Measurements from ENCODE around the gene TUBA4B. TPM values are rescaled to one million over a fixed set of nuclear protein-coding genes. Genes with fewer than 3 reads are reported as not detected.

Gene TUBA4B
- total RNA-seq, 1 experiment from 2014 or later: not detected

DNA sequence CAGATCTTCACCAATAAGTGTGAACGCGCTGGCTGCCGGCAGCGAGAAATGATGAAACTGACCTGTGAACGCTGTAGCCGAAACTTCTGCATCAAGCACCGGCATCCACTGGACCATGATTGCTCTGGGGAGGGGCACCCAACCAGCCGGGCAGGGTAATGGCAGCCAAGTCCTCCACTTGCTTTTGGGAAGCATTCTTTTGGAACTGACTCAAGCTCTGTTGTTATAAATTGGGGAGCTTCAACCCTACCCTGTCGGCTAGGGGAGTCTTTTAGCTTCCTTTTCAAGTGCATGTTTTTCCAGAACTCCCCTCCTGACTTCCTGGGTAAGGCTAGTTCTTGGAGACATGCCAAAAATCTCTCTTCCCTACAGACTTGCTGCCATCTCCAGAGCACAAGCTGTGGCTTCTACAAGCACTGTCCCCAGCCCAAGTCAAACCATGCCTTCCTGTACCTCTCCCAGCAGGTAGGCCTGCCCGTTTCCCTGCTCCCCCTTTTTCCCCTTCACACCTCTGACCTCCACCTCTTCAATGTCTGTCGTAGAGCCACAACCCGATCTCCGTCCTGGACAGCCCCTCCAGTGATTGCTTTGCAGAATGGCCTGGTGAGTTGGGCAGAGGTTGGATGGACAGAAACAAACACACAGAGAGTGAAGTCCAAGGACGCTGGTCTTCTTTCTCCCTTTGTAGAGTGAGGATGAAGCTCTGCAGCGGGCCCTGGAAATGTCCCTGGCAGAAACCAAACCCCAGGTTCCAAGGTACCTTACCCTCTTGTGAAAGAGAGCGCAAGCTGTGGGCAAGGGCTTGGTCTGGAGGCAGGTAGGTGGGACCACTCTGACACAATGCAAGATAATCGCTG is 44.9 kb upstream of the TUBA4B start:
- Histone ChIP-seq H2BK15ac (ENCODE audit: low read depth, low read length) (no peak overlapping the region), H2AFZ (ENCODE audit: low read length) (no peak overlapping the region), H3K56ac (ENCODE audit: insufficient read length, low read depth, low read length) (no peak overlapping the region), H3K4me2 (ENCODE audit: insufficient read depth, insufficient read length, low read length) (no peak overlapping the region), H4K20me1 (ENCODE audit: control insufficient read depth, insufficient read depth, insufficient read length) (no peaks in the 10 kb centered on the region), H2BK20ac (ENCODE audit: low read depth, low read length, poor library complexity, severe bottlenecking) (no peak overlapping the region), H3K18ac (ENCODE audit: insufficient read length, low read depth, low read length) (no peak overlapping the region), H3K23me2 (ENCODE audit: insufficient read length, low read depth, low read length, poor library complexity, severe bottlenecking) (peaks cover 4% of the 10 kb centered on the region), H2BK5ac (ENCODE audit: insufficient read length, low read length) (no peak overlapping the region), H3K27me3 (ENCODE audit: insufficient read depth, low read length) (no peaks in the 10 kb centered on the region), H3K79me2 (ENCODE audit: insufficient read depth, low read length) (no peaks in the 10 kb centered on the region), H3K27ac (ENCODE audit: insufficient read length, low read depth, low read length) (no peak overlapping the region), H3K9ac (ENCODE audit: extremely low read depth, insufficient read length, low read length) (no peak overlapping the region), H4K5ac (ENCODE audit: insufficient read length, low read depth, low read length) (no peak overlapping the region), H3K4ac (ENCODE audit: low read depth, low read length) (no peak overlapping the region), H2AK5ac (ENCODE audit: insufficient read length, low read length) (no peak overlapping the region), H3T11ph (ENCODE audit: low read length) (no peak overlapping the region), H2BK120ac (ENCODE audit: low read depth, low read length, poor library complexity, severe bottlenecking) (no peak overlapping the region), H4K91ac (ENCODE audit: insufficient read length, low read depth, low read length) (no peak overlapping the region), H3K79me1 (ENCODE audit: insufficient read depth, low read depth, low read length, poor library complexity, severe bottlenecking) (no peaks in the 10 kb centered on the region), H3K23ac (ENCODE audit: insufficient read length, low read depth, low read length) (no peak overlapping the region), H3K14ac (ENCODE audit: insufficient read depth, low read length) (no peak overlapping the region), H3K9me3 (ENCODE audit: control insufficient read depth, low read depth, low read length) (no peaks in the 10 kb centered on the region), H4K8ac (replicated peaks; ENCODE audit: insufficient read length, low read depth, low read length) (no peak overlapping the region), H2BK12ac (ENCODE audit: insufficient read length, low read depth, low read length) (no peak overlapping the region), H3K4me1 (ENCODE audit: insufficient read depth, low read length) (no peaks in the 10 kb centered on the region)
- WGBS (ENCODE audit: extremely low coverage, insufficient read length, low lambda C conversion rate): no CpG with 5 or more reads among the region's 17 CpGs
- Mint-ChIP-seq H3K27ac (peak overlapping the region in 2 of 3 experiments; percentile 9 to 52; a peak in 2 of 7 replicates), H3K4me3 (peak overlapping the region; percentile 83 to 88; a peak in 4 of 5 replicates), H3K36me3 (ENCODE audit: insufficient read depth in 1 of 3, low read depth in 3 of 3) (peaks cover 7 to 53% (median 42%) of the 10 kb centered on the region in 3 experiments), H3K27me3 (ENCODE audit: low read depth) (peaks cover 7% of the 10 kb centered on the region), H3K4me1 (peaks cover 8 to 13% of the 10 kb centered on the region in 2 experiments), H3K9me3 (peaks cover 3% of the 10 kb centered on the region in 2 experiments; a peak in 3 of 5 replicates)
- DNase-seq: peak; percentile 22
- TF ChIP-seq, protein P1, sequence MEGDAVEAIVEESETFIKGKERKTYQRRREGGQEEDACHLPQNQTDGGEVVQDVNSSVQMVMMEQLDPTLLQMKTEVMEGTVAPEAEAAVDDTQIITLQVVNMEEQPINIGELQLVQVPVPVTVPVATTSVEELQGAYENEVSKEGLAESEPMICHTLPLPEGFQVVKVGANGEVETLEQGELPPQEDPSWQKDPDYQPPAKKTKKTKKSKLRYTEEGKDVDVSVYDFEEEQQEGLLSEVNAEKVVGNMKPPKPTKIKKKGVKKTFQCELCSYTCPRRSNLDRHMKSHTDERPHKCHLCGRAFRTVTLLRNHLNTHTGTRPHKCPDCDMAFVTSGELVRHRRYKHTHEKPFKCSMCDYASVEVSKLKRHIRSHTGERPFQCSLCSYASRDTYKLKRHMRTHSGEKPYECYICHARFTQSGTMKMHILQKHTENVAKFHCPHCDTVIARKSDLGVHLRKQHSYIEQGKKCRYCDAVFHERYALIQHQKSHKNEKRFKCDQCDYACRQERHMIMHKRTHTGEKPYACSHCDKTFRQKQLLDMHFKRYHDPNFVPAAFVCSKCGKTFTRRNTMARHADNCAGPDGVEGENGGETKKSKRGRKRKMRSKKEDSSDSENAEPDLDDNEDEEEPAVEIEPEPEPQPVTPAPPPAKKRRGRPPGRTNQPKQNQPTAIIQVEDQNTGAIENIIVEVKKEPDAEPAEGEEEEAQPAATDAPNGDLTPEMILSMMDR (conservative IDR thresholded peaks at IDR 0.05): no peak
